ENCODE data around the gene CXXC5. TPM values are rescaled to one million over a fixed set of nuclear protein-coding genes. Genes with fewer than 3 reads are reported as not detected.

The CXXC5 gene
- total RNA-seq, 6 donors from 2014 or later = 25.7 to 39.5 (median 33.0) TPM

DNA sequence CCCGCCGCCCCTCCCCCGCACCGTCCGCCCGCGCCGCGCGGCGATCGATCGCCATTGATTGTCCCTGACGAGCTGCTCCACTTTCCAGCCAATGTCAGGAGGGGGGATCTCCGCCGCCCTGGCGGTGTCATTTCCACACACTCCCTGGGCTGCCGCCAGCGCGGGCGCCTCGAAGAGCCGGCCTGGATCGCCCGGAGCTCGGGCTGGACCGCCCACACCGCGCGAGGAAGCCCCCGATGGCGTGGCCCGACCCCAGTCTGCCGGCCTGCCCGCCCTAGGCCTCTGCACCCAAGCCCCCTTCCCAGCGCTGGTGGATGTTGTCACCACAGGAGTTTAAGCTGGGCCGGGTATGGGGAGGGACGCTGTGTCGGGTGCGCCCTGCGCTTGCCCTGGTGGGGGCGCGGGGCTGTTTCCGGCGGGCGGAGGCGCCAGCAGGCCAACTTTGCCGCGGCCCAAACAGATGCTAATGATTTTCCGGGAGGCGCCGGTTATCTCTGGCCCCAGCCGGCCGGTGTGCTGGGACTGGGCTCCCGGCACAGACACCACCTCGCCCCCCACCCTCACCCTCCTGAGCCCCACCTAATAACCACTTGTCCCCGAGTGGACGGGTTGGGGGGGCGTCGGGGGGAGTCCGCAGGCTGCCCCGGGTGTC lies 10.6 kb upstream of the CXXC5 start:
- Histone ChIP-seq H3K4me1 (peaks cover 36 to 55% (median 44%) of the 10 kb centered on the region in 4 donors), H3K4me3 (peak overlapping the region; percentile 26 to 55 (median 42)), H3K27me3 (no peaks in the 10 kb centered on the region), H3K9me3 (no peaks in the 10 kb centered on the region), H3K27ac (peak overlapping the region; percentile 78 to 88 (median 80)), H3K36me3 (no peaks in the 10 kb centered on the region)
- TF ChIP-seq EP300 (IDR thresholded peaks at IDR 0.05) (peak in 1 of 4 donors; percentile 60), CTCF (IDR thresholded peaks at IDR 0.05) (peak in 5 of 6 experiments; percentile 11 to 78 (median 63)), POLR2AphosphoS5 (IDR thresholded peaks at IDR 0.05) (peak; percentile 66 to 75), POLR2A (IDR thresholded peaks at IDR 0.05) (no peak)
- peak; percentile 76 to 97 for DNase-seq
- 0% methylated on average over 1 to 36 of the region's 62 CpGs for WGBS, 2 donors
- ATAC-seq (ENCODE audit: low FRiP score in 2 of 2) = peak; percentile 62 to 89

DNA sequence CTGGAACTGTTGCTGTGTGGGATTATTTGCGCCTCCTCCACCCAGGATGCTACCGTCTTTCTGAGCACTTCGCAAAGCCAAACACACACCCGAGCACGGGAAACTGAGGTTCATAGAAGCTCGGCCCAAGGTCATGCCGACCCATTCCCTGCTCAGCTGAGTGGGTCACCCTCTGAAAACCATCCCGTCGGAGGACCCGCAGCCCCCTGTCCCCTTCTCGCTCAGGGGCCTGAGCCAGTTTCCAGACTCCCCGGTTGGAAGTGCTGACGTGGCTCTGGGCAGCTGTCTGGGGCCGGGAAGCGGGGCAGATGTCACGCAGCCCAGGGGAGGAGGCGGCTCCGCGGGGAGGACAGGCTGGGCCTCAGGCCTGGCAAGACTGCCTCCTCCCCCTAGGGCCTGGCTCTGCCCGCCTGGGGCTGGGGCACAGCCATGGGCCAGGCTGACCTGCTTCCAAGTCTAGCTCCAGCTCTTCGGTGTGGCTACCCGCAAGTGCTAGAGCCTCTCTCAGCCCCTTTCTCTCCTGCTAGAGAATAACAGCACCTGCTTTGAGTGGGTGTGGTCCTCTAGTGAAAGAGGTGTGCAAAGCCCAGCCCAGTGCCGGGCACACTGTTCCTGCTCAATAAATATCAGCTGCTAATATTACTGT lies 9.9 kb upstream of the CXXC5 start:
- Histone ChIP-seq H3K4me1 (peaks cover 36 to 57% (median 50%) of the 10 kb centered on the region in 4 donors), H3K36me3 (no peaks in the 10 kb centered on the region), H3K9me3 (no peaks in the 10 kb centered on the region), H3K27me3 (no peaks in the 10 kb centered on the region), H3K27ac (peak overlapping the region; percentile 78 to 88 (median 80)), H3K4me3 (peak overlapping the region in 3 of 4 donors; percentile 36 to 55 (median 47))
- WGBS, 2 donors = 7% methylated on average over 18 of the region's 23 CpGs; no CpG with 5 or more reads in 1 of the 2 donors
- DNase-seq (peak; percentile 88 to 92), ATAC-seq (ENCODE audit: low FRiP score in 2 of 2) (peak; percentile 71 to 84)
- TF ChIP-seq CTCF (IDR thresholded peaks at IDR 0.05) (peak in 3 of 6 experiments; percentile 7 to 15 (median 10)), EP300 (IDR thresholded peaks at IDR 0.05) (no peak), POLR2A (IDR thresholded peaks at IDR 0.05) (peak in 2 of 4 donors; percentile 51 to 52), POLR2AphosphoS5 (IDR thresholded peaks at IDR 0.05) (peak; percentile 45 to 51)

DNA sequence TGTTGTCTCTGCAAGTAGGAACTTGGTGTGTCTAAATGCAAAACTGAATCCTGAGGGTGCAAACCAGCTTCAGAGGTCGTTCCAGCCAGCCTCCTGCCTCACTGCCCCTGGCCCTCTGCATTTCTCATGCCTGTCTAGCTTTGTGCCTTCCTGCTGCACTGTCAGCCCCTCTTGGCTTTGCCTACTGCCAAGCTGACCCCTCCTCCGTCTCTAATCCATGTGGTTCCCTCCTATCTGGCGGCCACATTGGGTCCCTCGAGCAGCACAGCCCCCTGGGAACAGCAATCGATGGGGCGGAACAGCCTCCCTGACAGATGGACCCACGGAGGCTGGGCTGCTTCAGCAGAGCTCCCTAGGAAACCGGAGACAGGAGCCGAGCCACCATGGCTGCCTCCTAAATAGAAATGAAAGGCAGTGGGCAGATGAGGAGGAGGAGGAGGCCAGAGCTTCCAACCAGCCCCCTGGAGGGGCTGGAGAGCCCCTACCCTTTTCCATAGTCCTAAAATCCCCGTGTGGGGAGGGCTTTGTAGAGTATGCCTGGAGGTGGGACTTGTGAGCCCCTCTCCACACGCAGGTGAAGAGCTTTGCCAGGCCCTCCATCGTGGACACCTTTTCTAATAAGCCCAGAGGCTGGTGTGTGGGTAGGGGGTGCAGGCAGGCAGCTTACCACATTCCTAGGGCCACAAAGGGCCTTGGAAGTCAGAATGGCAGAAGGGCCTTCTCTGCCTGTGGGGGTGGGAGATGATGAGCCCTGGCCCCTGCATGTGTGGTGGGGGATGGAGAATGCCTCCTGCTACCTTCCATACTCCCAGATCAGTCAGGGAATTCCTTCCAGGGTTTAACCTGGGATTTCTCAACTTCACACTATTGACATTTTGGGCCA lies 9.2 kb upstream of the CXXC5 start:
- peak overlapping the region; percentile 78 to 88 (median 80) for H3K27ac ChIP-seq
- no peak overlapping the region for H3K4me3 ChIP-seq
- H3K36me3 ChIP-seq = no peaks in the 10 kb centered on the region
- no peak for TF ChIP-seq CTCF (IDR thresholded peaks at IDR 0.05)
- no peak for TF ChIP-seq POLR2A (IDR thresholded peaks at IDR 0.05)
- no peak for TF ChIP-seq POLR2AphosphoS5 (IDR thresholded peaks at IDR 0.05)
- no peak for TF ChIP-seq EP300 (IDR thresholded peaks at IDR 0.05)
- H3K9me3 ChIP-seq = no peaks in the 10 kb centered on the region
- DNase-seq (no peak), ATAC-seq (ENCODE audit: low FRiP score in 2 of 2) (no peak)
- no peaks in the 10 kb centered on the region for H3K27me3 ChIP-seq
- H3K4me1 ChIP-seq = peaks cover 36 to 59% (median 53%) of the 10 kb centered on the region in 4 donors
- WGBS, 2 donors = 54 to 77% methylated on average over 9 to 12 of the region's 12 CpGs

GRCh38 chr5:139639619-139640380 lies 8.3 kb upstream of the CXXC5 start:
- H3K9me3 ChIP-seq = no peaks in the 10 kb centered on the region
- H3K27ac ChIP-seq = no peak overlapping the region
- TF ChIP-seq POLR2A (IDR thresholded peaks at IDR 0.05) (no peak), CTCF (IDR thresholded peaks at IDR 0.05) (no peak), POLR2AphosphoS5 (IDR thresholded peaks at IDR 0.05) (no peak), EP300 (IDR thresholded peaks at IDR 0.05) (no peak)
- DNase-seq (no peak), ATAC-seq (ENCODE audit: low FRiP score in 2 of 2) (no peak)
- 79 to 88% methylated on average over 2 to 11 of the region's 11 CpGs for WGBS, 2 donors
- H3K4me3 ChIP-seq = no peak overlapping the region
- no peaks in the 10 kb centered on the region for H3K27me3 ChIP-seq
- peaks cover 36 to 59% (median 54%) of the 10 kb centered on the region in 4 donors for H3K4me1 ChIP-seq
- H3K36me3 ChIP-seq = no peaks in the 10 kb centered on the region
